T-helper 2 cell treated with Interferon-gamma antibody and Interleukin-4, amounts not matched to agents 5 μg/mL and 100 μg/mL, for 36 hours (primary cell): ENCODE results near the gene EVPLL.
A peak's percentile ranks its signal among the peaks of the same experiment; 100 is the strongest.
"Not testable (repeated sequence)": the region's sequence is repeated elsewhere in the genome, so short reads cannot be mapped to it uniquely, and the experiment has no call there.

Experiments used
- DNase-seq: peaks from one replicate; pipeline ENCODE4 v3.0.0; 2021; ENCODE audit warnings: low spot score
- H3K27ac Mint-ChIP-seq: one replicate; pipeline ENCODE4 v1.8.0; 2021; ENCODE audit warnings: mild to moderate bottlenecking, mixed read lengths
- H3K27me3 Mint-ChIP-seq: one replicate; pipeline ENCODE4 v1.8.0; 2021; ENCODE audit warnings: low read depth, mixed read lengths
- H3K36me3 Mint-ChIP-seq: one replicate; pipeline ENCODE4 v1.8.0; 2021; ENCODE audit warnings: low read depth, mixed read lengths
- H3K4me1 Mint-ChIP-seq: one replicate; pipeline ENCODE4 v1.8.0; 2021; ENCODE audit warnings: low read depth, mixed read lengths
- H3K4me3 Mint-ChIP-seq: one replicate; pipeline ENCODE4 v1.8.0; 2022; ENCODE audit warnings: mild to moderate bottlenecking, moderate library complexity, mixed read lengths
- H3K9me3 Mint-ChIP-seq: one replicate; pipeline ENCODE4 v1.8.0; 2021; ENCODE audit warnings: mixed read lengths

Gene EVPLL

DNA sequence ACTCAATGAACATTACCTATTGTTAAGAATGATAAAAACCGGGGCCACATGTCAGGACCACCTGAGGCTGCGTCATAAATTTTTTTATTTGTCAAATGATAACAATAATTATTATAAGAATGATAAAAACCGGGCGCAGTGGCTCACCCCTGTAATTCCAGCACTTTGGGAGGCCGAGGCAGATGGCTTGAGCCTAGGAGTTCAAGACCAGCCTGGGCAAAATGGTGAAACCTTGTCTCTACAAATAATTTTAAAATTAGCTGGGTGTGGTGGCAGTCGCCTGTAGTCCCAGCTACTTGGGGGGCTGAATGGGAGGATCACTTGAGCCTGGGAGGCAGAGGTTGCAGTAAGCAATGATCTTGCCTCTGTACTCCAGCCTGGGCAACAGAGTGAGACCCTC is 13.4 kb upstream of the EVPLL start:
- Mint-ChIP-seq H3K4me1 (peaks cover 13% of the 10 kb centered on the region), H3K27ac (no peak overlapping the region), H3K9me3 (no peaks in the 10 kb centered on the region), H3K4me3 (no peak overlapping the region), H3K36me3 (peaks cover 12% of the 10 kb centered on the region), H3K27me3 (no peaks in the 10 kb centered on the region)
- no peak for DNase-seq

DNA sequence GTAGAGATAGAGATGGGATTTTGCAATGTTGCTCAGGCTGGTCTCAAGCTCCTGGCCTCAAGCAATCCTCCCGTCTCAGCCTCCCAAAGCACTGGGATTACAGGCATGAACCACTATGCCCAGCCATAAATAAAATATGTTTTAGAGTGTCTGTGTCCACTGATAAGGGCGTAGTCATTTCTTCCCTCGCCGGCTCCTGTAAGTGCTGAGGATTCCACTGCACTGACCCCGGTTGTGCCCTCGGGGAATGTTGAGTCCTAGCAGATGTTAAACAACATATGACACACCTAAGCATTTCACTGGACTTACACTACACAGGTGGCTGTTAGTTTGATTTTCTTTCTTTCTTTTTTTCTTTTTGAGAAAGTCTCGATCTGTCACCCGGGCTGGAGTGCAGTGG is 8.6 kb upstream of the EVPLL start:
- no peak for DNase-seq
- Mint-ChIP-seq H3K4me3 (no peak overlapping the region), H3K27ac (no peak overlapping the region), H3K9me3 (no peaks in the 10 kb centered on the region), H3K27me3 (peaks cover 2% of the 10 kb centered on the region), H3K36me3 (no peaks in the 10 kb centered on the region), H3K4me1 (peaks cover 14% of the 10 kb centered on the region)

DNA sequence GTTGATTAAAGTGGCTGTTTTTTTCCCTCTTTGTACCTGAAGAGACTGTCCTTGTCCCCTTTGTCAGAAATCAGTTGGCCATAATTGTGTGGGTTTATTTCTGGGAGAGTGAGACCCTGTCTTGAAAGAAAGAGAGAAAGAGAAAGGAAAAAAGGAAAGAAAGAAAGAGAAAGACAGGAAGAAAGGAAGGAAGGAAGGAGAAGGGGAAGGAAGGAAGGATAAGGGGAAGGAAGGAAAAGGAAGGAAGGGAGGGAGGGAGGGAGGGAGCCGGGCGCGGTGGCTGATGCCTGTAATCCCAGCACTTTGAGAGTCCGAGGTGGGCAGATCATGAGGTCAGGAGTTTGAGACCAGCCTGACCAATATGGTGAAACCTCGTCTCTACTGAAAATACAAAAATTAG is 6.8 kb upstream of the EVPLL start:
- Mint-ChIP-seq H3K4me1 (peaks cover 14% of the 10 kb centered on the region), H3K4me3 (no peak overlapping the region), H3K27me3 (peaks cover 2% of the 10 kb centered on the region), H3K27ac (no peak overlapping the region), H3K9me3 (peaks cover 4% of the 10 kb centered on the region), H3K36me3 (no peaks in the 10 kb centered on the region)
- no peak for DNase-seq

DNA sequence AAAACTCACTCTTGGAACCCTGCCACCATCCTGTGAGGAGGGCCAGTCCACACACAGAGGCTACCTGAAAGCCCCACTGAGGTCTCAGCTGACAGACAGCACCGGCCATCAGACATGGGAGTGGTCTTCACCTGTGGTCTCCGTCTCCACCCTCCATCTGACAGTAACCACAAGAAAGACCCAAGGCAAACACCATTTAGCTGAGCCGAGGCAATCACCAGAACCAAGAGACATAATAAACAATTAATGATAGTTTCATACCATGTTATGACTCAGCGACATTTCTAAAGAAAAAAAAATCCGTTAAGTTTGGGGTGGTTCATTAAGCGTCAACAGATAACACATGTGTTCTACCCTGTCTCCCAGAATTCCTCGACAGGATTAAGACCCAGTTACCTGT is 6.1 kb upstream of the EVPLL start:
- Mint-ChIP-seq H3K4me3 (no peak overlapping the region), H3K27me3 (peaks cover 2% of the 10 kb centered on the region), H3K27ac (no peak overlapping the region), H3K36me3 (no peaks in the 10 kb centered on the region), H3K4me1 (peaks cover 14% of the 10 kb centered on the region), H3K9me3 (peaks cover 4% of the 10 kb centered on the region)
- DNase-seq: no peak

DNA sequence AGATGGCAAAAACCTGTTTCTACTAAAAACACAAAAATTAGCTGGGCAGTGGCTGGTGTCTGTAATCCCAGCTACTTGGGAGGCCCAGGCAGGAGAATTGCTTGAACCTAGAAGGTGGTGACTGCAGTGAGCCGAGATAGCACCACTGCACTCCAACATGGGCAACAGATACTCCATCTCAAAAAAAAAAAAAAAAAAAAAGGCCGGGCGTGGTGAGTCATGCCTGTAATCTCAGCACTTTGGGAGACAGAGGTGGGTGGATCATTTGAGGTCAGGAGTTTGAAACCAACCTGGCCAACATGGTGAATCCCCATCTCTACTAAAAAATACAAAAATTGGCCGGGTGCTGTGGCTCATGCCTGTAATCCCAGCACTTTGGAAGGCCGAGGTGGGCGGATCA is 4.4 kb upstream of the EVPLL start:
- peak; percentile 16 for DNase-seq
- not testable (repeated sequence) for H3K36me3 Mint-ChIP-seq, H3K9me3 Mint-ChIP-seq, H3K27me3 Mint-ChIP-seq, H3K4me3 Mint-ChIP-seq, H3K27ac Mint-ChIP-seq
- peaks cover 14% of the 10 kb centered on the region for H3K4me1 Mint-ChIP-seq

DNA sequence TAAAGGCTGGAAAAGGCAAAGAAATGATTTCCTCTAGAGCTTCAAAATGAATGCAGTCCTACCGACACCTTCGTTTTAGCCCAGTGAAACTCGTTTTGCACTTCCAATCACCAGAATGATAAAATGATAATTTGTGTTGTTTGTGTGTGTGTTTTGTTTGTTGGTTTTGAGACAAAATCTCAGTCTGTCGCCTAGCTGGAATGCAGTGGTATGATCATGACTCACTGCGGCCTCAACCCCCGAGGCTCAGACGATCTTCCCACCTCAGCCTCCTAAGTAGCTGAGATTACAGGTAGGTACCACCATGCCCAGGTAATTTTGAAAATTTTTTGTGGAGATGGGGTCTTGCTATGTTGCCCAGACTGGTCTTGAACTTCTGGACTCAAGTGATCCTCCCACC is 3.4 kb upstream of the EVPLL start:
- Mint-ChIP-seq H3K4me1 (peaks cover 14% of the 10 kb centered on the region), H3K9me3 (peaks cover 4% of the 10 kb centered on the region), H3K36me3 (no peaks in the 10 kb centered on the region), H3K27ac (no peak overlapping the region), H3K4me3 (no peak overlapping the region), H3K27me3 (peaks cover 2% of the 10 kb centered on the region)
- no peak for DNase-seq

DNA sequence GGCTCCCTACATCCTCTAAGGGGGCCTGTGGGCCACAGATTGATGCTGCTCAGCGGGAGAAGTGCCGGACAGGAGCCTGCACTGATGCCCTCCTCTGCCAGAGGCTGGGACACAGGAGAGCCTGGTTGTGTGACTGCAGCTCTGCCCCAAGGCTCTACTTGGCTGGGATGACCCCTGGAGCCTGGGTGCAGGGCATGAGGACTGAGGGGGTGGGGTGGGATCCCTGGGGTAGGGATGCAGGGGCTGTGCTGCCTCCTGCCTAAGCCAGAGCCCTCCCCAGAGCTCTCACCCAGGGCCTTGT is 577 bp downstream of the EVPLL start:
- no peak overlapping the region for H3K27ac Mint-ChIP-seq
- peaks cover 13% of the 10 kb centered on the region for H3K27me3 Mint-ChIP-seq
- H3K4me3 Mint-ChIP-seq: no peak overlapping the region
- H3K36me3 Mint-ChIP-seq: no peaks in the 10 kb centered on the region
- H3K4me1 Mint-ChIP-seq: no peaks in the 10 kb centered on the region
- no peak for DNase-seq
- peaks cover 4% of the 10 kb centered on the region for H3K9me3 Mint-ChIP-seq

DNA sequence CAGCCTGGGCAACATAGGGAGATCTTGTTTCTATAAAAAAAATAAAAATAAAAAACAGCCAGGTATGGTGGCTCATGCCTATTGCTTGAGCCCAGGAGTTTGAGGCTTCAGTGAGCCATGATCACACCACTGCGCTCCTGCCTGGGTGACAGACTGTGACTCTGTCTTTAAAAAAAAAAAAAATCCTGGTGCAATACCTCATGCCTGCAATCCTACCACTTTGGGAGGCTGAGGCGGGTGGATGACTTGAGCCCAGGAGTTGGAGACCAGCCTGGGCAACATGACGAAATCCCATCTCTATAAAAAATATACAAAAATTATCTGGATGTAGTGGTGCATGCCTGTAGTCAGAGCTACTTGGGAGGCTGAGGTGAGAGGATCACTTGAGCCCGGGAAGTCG is 1.0 kb downstream of the EVPLL start:
- DNase-seq, H3K4me3 Mint-ChIP-seq, H3K27ac Mint-ChIP-seq, H3K4me1 Mint-ChIP-seq, H3K9me3 Mint-ChIP-seq, H3K36me3 Mint-ChIP-seq: not testable (repeated sequence)
- H3K27me3 Mint-ChIP-seq: peaks cover 13% of the 10 kb centered on the region

DNA sequence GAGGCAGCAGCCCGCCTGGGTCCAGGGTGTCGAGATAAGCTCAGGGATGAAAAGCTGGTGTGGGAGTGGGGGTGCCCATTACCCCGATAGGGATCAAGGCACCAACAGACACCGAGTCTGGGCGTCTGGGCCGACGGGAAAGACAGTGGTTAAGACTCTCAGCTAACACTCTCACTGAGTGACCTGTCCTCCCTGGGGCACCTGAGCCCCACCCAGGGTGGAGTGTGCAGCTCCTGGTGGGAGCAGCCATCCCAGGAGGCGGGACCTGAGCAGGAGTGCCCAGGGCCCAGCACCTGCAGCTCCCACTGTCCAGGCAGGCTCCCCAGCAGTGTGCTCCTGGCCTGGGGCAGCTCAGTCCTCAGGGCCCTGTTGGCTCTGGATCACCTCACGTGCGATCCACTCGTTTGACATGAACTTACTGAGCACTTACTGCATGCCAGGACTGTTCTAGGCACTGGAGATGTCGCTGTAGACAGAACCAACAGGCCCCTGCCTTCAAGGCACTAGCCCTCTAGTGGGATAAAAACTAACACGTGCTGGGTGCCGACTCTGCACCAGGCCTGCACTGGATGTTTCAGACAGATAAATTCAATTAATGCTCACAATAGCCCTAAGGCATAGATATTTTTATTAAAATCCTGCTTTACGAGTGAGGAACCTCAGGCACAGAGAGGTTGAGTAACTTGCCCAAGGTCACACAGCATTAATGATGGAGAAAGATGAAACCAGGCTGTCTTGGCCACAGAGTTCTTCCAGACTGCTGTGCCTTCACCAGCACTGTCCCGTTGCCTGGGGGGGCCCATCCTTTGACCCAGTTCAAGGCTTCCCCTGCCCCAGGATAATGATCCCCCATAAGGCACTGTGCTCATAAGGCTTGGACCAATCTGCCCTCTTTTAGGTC is 1.9 kb downstream of the EVPLL start:
- Mint-ChIP-seq H3K36me3 (no peaks in the 10 kb centered on the region), H3K4me3 (no peak overlapping the region), H3K4me1 (no peaks in the 10 kb centered on the region), H3K9me3 (peaks cover 4% of the 10 kb centered on the region), H3K27me3 (peaks cover 21% of the 10 kb centered on the region), H3K27ac (no peak overlapping the region)
- DNase-seq: no peak

DNA sequence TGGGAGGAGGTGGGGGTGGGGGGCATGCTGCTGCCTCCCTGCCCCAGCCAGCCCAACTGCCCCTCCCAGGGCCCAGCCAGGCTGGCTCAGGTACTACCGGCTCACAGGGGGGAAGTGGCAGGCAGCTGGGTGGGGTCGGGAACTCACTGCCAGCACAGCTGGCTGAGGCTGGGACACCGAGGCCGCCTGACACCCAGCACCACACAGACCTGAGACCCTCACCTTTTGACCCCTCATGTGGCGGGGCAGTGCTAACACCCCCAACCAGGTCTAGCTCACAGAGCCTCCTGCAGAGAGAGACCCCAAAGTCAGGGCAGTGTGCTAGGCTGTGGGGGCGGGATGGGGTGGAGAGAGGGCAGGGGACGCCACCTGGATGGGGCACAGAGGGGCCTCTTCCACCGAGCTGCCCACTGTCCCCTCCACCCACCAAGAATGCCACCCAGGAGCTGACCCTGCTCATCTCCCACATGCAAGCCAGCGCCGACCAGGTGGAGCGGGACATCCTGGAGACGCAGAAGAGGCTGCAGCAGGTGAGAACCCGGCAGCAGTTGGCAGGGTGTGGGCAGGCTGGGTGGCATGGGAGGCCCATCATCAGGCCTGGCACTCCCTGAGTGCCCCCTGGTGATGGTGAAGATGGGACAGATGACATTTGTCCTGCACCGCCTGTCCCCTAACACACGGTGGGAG is 3.0 kb downstream of the EVPLL start:
- DNase-seq: no peak
- Mint-ChIP-seq H3K4me1 (no peaks in the 10 kb centered on the region), H3K27ac (no peak overlapping the region), H3K9me3 (no peaks in the 10 kb centered on the region), H3K27me3 (peaks cover 21% of the 10 kb centered on the region), H3K36me3 (no peaks in the 10 kb centered on the region), H3K4me3 (no peak overlapping the region)

DNA sequence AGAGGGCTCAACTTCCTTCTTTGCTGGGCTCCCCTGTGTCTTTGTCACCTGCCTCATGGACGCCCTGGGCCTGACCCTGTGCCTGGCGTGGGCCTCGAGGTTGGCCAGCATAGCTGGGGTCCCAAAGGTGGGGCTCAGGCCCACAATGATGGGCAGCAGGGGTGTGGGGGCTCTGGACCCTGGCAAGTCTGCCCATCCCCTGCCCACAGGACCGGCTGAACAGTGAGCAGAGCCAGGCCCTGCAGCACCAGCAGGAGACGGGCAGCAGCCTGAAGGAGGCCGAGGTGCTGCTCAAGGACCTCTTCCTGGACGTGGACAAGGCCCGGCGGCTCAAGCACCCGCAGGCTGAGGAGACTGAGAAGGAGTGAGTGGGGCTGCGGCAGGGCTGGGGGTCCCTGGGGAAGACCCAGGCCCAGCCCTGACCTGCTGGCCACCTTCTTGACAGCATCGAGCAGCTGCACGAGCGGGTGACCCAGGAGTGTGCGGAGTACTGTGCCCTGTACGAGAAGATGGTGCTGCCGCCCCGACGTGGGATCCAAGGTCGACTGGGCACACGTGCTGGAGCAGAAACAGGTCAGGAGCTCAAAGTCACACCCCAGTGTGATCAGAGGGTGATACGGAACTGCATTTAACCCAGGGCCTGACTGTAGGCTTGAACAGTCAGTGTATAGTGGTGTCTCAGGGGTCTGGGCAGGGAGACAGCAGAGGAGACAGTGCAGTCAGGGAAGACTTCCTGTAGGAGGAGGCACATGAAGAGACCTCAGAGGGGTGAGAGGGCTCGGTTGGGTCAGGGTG is 3.8 kb downstream of the EVPLL start:
- H3K4me1 Mint-ChIP-seq: no peaks in the 10 kb centered on the region
- H3K27me3 Mint-ChIP-seq: peaks cover 25% of the 10 kb centered on the region
- DNase-seq: no peak
- no peaks in the 10 kb centered on the region for H3K9me3 Mint-ChIP-seq
- no peak overlapping the region for H3K27ac Mint-ChIP-seq
- no peak overlapping the region for H3K4me3 Mint-ChIP-seq
- H3K36me3 Mint-ChIP-seq: no peaks in the 10 kb centered on the region

DNA sequence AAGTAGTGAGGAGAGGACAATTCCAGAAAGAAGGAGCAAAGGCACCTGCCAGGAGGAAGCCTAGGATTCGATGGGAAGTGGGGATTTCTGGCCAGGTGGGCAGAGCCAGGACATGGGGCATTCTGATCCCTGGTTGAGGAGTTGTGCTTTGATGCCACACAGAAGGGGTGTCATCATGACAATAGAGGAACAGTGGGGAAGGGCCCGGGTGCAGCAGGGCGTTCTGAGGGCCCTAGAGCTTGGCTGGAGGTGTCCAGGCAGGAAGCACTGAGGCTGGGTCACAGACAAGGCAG is 4.3 kb downstream of the EVPLL start:
- no peak overlapping the region for H3K27ac Mint-ChIP-seq
- no peak for DNase-seq
- no peak overlapping the region for H3K4me3 Mint-ChIP-seq
- H3K9me3 Mint-ChIP-seq: no peaks in the 10 kb centered on the region
- H3K36me3 Mint-ChIP-seq: no peaks in the 10 kb centered on the region
- no peaks in the 10 kb centered on the region for H3K4me1 Mint-ChIP-seq
- peaks cover 25% of the 10 kb centered on the region for H3K27me3 Mint-ChIP-seq

DNA sequence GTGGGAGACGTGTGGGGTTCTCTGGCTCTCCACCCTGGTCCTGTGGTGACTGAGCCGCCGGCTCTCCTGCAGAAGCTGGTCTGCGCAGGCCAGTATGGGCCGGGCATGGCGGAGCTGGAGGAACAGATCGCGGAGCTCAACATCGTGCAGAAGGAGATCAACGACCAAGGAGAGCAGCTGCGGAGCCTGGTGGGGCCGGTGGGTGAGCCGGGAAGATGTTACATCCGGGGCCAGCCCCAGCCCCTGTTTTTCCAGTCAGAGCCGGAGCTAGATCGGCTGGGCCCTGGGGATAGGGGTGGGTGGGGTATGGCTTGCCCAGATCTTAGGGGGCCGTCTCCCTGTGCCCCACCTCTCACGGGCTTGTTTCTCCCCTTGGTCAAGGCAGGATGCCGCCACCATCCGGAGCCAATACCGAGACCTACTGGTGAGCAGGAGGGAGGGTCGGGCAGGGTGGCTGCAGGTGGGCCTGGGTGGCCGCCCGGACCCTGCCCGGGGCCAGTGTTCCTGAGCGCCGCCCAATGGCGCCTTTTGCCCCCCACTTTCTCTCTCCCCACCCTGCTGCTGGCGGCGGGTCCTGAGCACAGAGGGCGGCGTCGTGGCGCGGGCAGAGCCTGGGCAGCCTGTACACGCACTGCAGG is 5.0 kb downstream of the EVPLL start:
- Mint-ChIP-seq H3K27ac (no peak overlapping the region), H3K9me3 (no peaks in the 10 kb centered on the region), H3K27me3 (peaks cover 25% of the 10 kb centered on the region), H3K36me3 (no peaks in the 10 kb centered on the region), H3K4me3 (no peak overlapping the region), H3K4me1 (no peaks in the 10 kb centered on the region)
- DNase-seq: no peak

DNA sequence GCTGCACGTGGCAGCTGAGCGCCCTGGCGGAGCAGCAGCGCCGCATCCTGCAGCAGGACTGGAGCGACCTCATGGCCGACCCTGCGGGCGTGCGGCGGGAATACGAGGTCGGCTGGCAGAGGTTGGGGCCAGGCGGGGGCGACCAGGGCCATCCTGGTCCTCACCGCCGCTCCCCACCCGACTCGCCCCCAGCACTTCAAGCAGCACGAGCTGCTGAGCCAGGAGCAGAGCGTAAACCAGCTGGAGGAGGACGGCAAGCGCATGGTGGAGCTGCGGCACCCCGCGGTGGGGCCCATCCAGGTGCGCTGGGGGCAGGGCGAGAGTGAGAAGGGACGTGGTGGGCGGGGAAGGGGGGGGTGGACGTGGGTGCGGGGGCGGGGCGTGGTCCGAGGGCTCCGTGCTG is 5.5 kb downstream of the EVPLL start:
- not testable (repeated sequence) for H3K27ac Mint-ChIP-seq, H3K9me3 Mint-ChIP-seq, H3K36me3 Mint-ChIP-seq, H3K4me3 Mint-ChIP-seq, DNase-seq, H3K4me1 Mint-ChIP-seq
- peaks cover 25% of the 10 kb centered on the region for H3K27me3 Mint-ChIP-seq
